HepG2 (cell line): ENCODE data around the gene METTL6. TPM values are rescaled to one million over a fixed set of nuclear protein-coding genes. Genes with fewer than 3 reads are reported as not detected.
A peak's percentile ranks its signal among the peaks of the same experiment; 100 is the strongest.

Source experiments
- BRF2 ChIP-seq: sonication (generic); formaldehyde crosslinking; IDR thresholded peaks from 2 replicates; pipeline ENCODE4 v1.8.1; 2022; ENCODE audit warnings: mild to moderate bottlenecking, missing genetic modification reagents
- DPF2 ChIP-seq: sonication (generic); formaldehyde crosslinking; IDR thresholded peaks from 2 replicates; pipeline ENCODE4 v1.4.0; 2020; ENCODE audit warnings: mild to moderate bottlenecking, low read depth, missing genetic modification reagents, borderline replicate concordance
- FOXA1 ChIP-seq, 2 experiments: fragments of 450-650 bp in 1 of 2; sonication (generic) in 1 of 2; formaldehyde crosslinking in 1 of 2; IDR thresholded peaks; 2 replicates each; pipeline versions ENCODE4 v1.4.0 to v1.6.1; 2016 to 2020; ENCODE audit warnings: missing genetic modification reagents in 1 of 2
- GPN1 ChIP-seq: sonication (generic); formaldehyde crosslinking; IDR thresholded peaks from 2 replicates; pipeline ENCODE4 v1.5.1; 2020; ENCODE audit warnings: missing genetic modification reagents, borderline replicate concordance
- HBP1 ChIP-seq: IDR thresholded peaks from 2 replicates; pipeline ENCODE4 v1.6.1; 2016; ENCODE audit warnings: low read depth, control low read depth
- HDAC2 ChIP-seq: sonication (generic); formaldehyde crosslinking; IDR thresholded peaks from 2 replicates; pipeline ENCODE4 v1.4.0; 2020; ENCODE audit warnings: missing genetic modification reagents
- HES4 ChIP-seq: sonication (generic); formaldehyde crosslinking; IDR thresholded peaks from 2 replicates; pipeline ENCODE4 v1.9.0; 2021; ENCODE audit warnings: mild to moderate bottlenecking, missing genetic modification reagents, borderline replicate concordance
- KAT7 ChIP-seq: IDR thresholded peaks from 2 replicates; pipeline ENCODE4 v1.6.1; 2018; ENCODE audit warnings: borderline replicate concordance, missing compliant biosample characterization
- NCOA5 ChIP-seq: sonication (generic); formaldehyde crosslinking; IDR thresholded peaks from 2 replicates; pipeline ENCODE4 v1.4.0; 2020; ENCODE audit warnings: missing genetic modification reagents
- PRPF4 ChIP-seq: fragments of 200-400 bp; formaldehyde crosslinking; IDR thresholded peaks from 2 replicates; pipeline ENCODE4 v1.6.1; 2016; ENCODE audit warnings: low read length, low read depth; ENCODE audit not compliant: poor library complexity, severe bottlenecking
- SCMH1 ChIP-seq: sonication (generic); formaldehyde crosslinking; IDR thresholded peaks from 2 replicates; pipeline ENCODE4 v1.9.0; 2021; ENCODE audit warnings: missing genetic modification reagents, mild to moderate bottlenecking, borderline replicate concordance
- TCF7 ChIP-seq: sonication (generic); IDR thresholded peaks from 2 replicates; pipeline ENCODE4 v1.6.1; 2016; ENCODE audit warnings: antibody characterized with exemption, low read depth
- ZBTB49 ChIP-seq: sonication (generic); formaldehyde crosslinking; IDR thresholded peaks from 2 replicates; pipeline ENCODE4 v1.4.0; 2020; ENCODE audit warnings: missing genetic modification reagents, borderline replicate concordance
- ZNF235 ChIP-seq: sonication (generic); formaldehyde crosslinking; IDR thresholded peaks from 2 replicates; pipeline ENCODE4 v1.8.1; 2023; ENCODE audit warnings: mild to moderate bottlenecking, missing genetic modification reagents, borderline replicate concordance
- ZNF280B ChIP-seq: sonication (generic); formaldehyde crosslinking; IDR thresholded peaks from 2 replicates; pipeline ENCODE4 v1.5.0; 2020; ENCODE audit warnings: missing genetic modification reagents, mild to moderate bottlenecking, borderline replicate concordance
- ZNF34 ChIP-seq: sonication (generic); formaldehyde crosslinking; IDR thresholded peaks from 2 replicates; pipeline ENCODE4 v1.4.0; 2020; ENCODE audit warnings: mild to moderate bottlenecking, missing genetic modification reagents, borderline replicate concordance
- ZNF746 ChIP-seq: sonication (generic); formaldehyde crosslinking; IDR thresholded peaks from 2 replicates; pipeline ENCODE4 v1.8.0; 2022; ENCODE audit warnings: mild to moderate bottlenecking, missing genetic modification reagents
- ZNF761 ChIP-seq: sonication (generic); formaldehyde crosslinking; conservative IDR thresholded peaks from 2 replicates; pipeline ENCODE4 v1.4.0; 2020; ENCODE audit warnings: mild to moderate bottlenecking, missing genetic modification reagents
- ZNF850 ChIP-seq: sonication (generic); formaldehyde crosslinking; conservative IDR thresholded peaks from 2 replicates; pipeline ENCODE4 v1.9.0; 2021; ENCODE audit warnings: mild to moderate bottlenecking, missing genetic modification reagents
- ZUFSP ChIP-seq: sonication (generic); formaldehyde crosslinking; IDR thresholded peaks from 2 replicates; pipeline ENCODE4 v1.9.0; 2021; ENCODE audit warnings: missing genetic modification reagents, mild to moderate bottlenecking, borderline replicate concordance
- polyA plus RNA-seq, 8 experiments: library from polyadenylated mRNA; depleted of rRNA in 3 of 8; stranded (reverse) in 7 of 8; unstranded in 1 of 8; fragments of >200 nt; fragmentation: Illumina TruSeq in 4 of 8; extraction: Trizol in 4 of 8; gene quantifications; 2 replicates each; pipeline versions ENCODE4 v1.2.1 to v1.2.3, GENCODE V29; 2011 to 2016; ENCODE audit warnings: low read depth in 4 of 8, missing spikeins in 1 of 8, mixed read lengths in 1 of 8; ENCODE audit not compliant: insufficient read depth in 1 of 8
- total RNA-seq, 5 experiments: library from RNA; depleted of rRNA; stranded (reverse); fragments of >200 nt; fragmentation: Illumina TruSeq; extraction: Trizol; gene quantifications; 2 replicates each; pipeline ENCODE4 v1.2.3, GENCODE V29; 2016; ENCODE audit warnings: low read depth in 1 of 5

The METTL6 gene
- total and polyA plus RNA-seq, 2 of the 13 experiments (the other 11 are each of a cell fraction or from before 2014, with no cell fraction given), result 17.2 to 29.4 TPM

- TF ChIP-seq GPN1 (CRISPR knock-in tag) (no peak), ZNF280B (peak; percentile 22; the same call in 1 of the 2 replicates), ZNF761 (CRISPR knock-in tag) (no peak), PRPF4 (no peak), KAT7 (peak; percentile 77; the same call in 1 of the 2 replicates), SCMH1 (CRISPR knock-in tag) (no peak), ZUFSP (CRISPR knock-in tag) (no peak), ZNF850 (CRISPR knock-in tag) (0 out of 2 replicates have a peak, but pooled peaks have one; percentile 48), DPF2 (CRISPR knock-in tag) (no peak), NCOA5 (CRISPR knock-in tag) (no peak), FOXA1 (IDR thresholded peaks at IDR 0.05) (no peak), FOXA1 (CRISPR knock-in tag; IDR thresholded peaks at IDR 0.05) (no peak), ZNF235 (CRISPR knock-in tag) (no peak), ZNF34 (CRISPR knock-in tag) (no peak), ZBTB49 (CRISPR knock-in tag) (no peak), HBP1 (CRISPR knock-in tag) (peak; percentile 65; the same call in 1 of the 2 replicates), HES4 (CRISPR knock-in tag) (no peak), HDAC2 (CRISPR knock-in tag) (no peak; the same call in 1 of the 2 replicates), TCF7 (no peak), ZNF746 (CRISPR knock-in tag) (peak; percentile 64; the same call in 1 of the 2 replicates), BRF2 (CRISPR knock-in tag) (peak; percentile 37; the same call in 1 of the 2 replicates)
Observed at GRCh38 chr3:15427182-15427880, at the start of gene METTL6, which contains the start of gene EAF1 (continued).
